Measurements from ENCODE around the gene STK32B.

DNA sequence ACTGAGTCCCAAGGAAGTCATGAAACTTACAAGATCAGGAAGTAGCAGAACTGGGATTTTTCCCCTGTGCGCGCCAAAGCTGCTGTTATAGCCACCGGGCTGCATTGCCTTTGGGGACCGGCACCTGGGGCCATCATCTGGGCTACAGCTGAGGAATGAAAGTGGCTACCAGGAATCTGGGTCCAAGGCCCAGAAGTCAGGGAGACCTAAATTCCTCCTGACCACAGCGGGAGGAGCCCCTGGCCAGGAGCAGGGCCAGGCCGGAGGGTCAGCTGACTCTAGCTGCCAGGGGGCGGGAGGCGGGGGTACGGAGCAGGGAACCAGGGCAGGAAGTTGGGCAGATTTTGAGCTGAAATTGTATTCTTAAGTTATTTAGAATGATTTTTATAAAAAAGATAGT lies 414.7 kb downstream of the STK32B start:
- TF ChIP-seq CTCF (IDR thresholded peaks at IDR 0.05 in 8 of 11, conservative IDR thresholded peaks at IDR 0.05 in 3 of 11) (no peak), POLR2AphosphoS5 (IDR thresholded peaks at IDR 0.05) (no peak), POLR2A (IDR thresholded peaks at IDR 0.05) (no peak)

Data from spleen (tissue), 7 donors.